Stimulated activated CD4-positive, alpha-beta T cell treated with anti-CD3 and anti-CD28 coated beads, Interleukin-15, amount 100 ng/mL, for 24 hours (primary cell): Measurements from ENCODE around the gene SLC22A23.
A peak's percentile ranks its signal among the peaks of the same experiment; 100 is the strongest.

Source experiments
- DNase-seq: peaks from one replicate; pipeline ENCODE4 v3.0.0-alpha.2; 2020

The SLC22A23 gene

DNA sequence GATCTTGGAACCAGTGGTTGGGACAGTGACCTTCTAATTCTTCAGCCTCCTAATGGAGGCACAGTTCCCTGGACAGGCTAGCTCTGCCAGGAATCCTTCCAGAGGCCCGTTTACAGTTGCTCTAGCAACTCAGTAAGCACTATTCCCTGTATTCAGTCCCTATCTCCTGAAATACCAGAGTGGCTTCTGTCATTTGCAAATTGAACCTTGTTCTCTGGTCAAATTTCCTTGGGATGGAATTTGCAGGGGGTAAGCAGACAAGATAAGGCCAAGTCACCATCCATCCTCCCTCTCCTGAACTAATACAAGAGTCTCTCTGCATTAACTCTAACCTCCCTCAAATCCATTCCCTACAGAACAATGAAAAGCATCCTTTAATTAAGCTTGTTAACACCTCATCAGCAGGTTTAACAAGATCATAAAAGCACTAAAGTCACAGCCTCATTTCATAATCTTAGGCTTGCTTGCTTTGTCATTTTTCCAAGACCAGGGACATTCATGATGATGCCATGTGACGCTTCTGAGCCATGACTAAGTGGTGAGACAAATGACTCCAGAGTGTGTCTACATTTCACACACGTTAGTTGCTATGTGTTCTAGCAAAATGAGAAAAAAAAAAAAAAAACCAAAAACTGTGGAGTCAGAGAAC lies 37.1 kb downstream of the SLC22A23 start:
- DNase-seq: no peak

DNA sequence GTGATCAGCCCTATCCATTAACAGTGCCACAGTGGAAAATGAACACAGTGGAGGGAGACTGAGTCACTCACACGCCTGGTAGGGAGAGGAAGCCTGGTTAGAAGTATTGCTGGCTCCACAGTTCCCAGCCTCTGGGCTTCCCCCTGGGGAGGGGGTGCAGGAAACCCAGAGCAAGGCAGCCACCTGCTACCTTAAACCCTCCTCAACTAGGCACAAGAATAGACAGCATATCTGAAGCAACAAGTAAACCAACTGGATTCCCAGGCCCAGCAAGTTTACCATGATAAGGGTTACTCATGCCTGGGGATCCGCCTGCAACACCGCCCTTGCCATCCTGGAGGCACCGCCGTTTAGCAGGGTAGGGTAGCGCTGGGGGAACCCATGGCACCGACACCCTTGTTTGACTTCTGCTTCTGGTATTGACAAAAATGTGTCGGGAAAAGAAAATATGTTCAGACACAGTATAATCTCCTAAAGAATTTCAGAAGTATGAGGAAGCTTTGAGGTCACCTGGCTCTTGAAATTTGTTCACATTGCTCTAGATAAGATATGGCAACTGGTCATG lies 38.3 kb downstream of the SLC22A23 start:
- no peak for DNase-seq

DNA sequence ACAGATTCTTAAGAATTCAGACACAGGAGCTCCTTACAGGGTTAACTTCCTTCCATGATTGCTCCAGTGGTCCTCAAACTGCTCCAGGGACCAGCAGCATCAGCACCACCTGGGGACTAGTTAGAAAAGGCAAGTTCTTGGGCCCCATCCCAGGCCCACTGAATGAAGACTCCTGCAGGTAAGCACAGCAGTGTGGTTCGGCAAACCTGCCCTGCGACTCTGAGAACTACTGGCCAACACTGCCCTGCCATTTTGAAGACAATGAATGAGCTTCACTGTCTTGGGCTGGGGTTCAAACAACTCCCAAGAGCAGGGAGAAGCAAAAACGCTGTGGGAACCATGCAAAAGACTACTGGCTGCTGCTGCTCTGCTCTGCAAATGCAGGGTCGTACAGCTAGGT lies 39.4 kb downstream of the SLC22A23 start:
- no peak for DNase-seq

DNA sequence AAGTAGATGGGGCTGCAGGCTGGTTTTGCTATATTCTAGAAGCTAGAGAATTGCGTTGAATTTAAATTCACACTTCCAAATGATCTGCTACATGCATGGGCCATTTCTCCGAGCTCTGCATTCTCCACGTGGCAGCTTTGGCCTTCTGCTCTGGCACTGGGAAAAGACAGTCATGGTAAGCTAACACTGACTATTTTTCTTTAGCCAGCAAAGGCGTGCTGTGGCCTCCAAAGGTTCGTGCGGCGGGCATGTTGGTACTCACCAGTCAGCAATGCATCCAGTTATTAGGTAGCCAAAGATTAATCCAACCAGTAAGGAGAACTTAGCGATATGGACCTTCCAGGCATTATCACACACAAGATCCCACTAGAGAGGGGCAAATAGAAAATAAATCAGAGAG lies 41.4 kb downstream of the SLC22A23 start:
- no peak for DNase-seq

DNA sequence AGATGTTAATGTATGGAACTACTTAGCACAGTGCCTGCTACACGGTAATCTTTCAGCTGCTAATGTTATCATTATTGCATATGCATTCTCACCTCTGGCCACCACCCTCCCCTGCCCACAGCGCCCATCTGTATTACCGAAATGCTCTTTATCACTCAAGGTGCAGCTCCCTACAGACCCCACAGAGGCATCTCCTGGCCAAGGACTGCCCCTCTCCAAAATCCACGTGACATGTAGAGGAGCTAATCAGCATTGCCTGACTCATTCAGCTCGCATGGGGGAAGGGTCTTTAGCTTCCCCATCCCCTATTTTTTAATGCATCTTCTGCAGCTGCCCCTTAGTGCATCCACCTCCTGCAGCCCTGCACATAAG lies 41.8 kb downstream of the SLC22A23 start:
- DNase-seq: no peak

DNA sequence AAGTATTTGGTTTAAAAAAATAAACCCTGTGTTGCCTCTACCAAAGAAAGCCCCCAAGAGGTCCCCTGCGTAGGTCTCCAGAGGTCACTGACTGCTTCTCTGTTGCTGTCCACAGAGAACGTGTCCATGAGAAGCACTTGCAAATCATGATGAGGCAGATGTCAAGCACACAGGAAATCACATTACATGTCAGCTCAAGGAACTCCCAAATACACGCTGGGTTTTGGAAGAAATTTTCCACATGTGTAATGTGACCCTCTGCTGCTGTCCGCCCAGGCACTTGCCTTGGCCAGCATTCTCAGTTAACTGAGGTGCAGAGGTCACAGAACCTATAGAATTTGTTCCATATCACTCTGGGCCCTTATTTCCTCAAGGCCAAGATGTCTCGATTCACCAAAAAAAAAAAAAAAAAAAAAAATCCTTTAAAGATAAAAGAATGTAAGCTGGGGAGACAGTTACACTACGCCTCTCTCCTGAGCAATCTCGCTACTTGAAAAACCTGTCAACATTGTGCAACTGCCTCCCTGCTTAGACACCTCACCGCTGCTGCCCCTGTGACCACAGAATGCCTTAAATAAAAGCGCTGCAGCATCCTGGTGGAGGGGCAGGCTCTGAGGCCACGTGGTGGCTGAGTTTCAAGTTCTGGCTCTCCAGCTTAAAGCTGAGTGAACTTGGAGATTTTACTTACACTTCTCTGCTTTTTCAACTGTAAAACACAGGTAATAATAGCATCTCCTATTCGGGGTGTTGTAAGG lies 42.3 kb downstream of the SLC22A23 start:
- peak; percentile 45 for DNase-seq

DNA sequence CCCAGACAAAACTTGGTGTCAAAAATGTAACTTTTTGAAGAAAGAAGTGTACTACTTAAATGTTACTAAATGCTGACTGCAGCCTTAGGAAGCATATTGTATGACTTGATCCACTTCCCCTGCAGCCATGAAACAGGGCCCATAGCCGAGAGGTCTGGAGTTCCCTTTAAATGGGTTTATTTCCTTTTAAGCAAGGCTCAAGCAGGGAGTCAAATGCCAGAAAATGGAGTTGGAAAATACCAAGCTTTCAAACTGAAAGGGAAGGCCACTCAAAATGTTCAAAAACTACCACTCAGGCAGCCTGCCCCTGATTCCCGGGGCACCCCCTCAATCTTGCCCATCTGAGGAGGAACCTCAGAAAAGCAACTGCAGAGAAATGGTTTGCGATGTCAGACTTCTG lies 43.3 kb downstream of the SLC22A23 start:
- DNase-seq: no peak

DNA sequence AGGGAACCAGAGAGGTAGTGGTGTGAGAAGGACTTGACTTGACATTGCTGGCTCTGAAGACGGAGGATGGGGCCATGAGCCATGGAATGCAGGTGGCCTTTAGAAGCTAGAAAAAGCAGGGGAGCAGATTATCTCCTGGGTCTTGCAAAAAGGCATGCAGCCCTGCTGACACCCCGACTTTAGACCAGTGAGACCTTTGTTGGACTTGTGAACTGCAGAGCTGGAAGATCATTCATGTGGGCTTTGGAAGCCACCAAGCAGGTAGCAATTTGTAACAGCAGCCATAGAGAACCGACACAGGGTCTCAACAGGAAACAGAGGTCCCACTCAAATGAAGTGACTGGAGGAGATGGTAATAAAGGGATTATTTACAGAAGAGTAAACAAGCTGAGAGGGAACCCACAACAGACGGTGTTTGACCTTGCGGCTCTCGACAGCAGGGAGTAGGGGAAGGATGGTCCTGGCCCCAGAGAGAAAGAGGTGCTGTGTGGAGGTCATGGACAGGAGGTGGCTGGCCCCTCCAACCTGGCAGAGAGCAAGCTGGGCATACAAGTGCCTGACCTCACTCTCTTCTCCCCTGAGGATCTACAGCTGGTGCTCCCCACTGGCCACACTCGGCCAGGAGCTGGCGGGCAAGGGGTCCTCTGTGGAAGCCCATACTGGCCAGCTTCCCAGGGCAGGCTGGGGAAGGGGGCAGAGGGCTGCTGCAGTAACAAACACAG lies 43.9 kb downstream of the SLC22A23 start:
- DNase-seq: no peak

DNA sequence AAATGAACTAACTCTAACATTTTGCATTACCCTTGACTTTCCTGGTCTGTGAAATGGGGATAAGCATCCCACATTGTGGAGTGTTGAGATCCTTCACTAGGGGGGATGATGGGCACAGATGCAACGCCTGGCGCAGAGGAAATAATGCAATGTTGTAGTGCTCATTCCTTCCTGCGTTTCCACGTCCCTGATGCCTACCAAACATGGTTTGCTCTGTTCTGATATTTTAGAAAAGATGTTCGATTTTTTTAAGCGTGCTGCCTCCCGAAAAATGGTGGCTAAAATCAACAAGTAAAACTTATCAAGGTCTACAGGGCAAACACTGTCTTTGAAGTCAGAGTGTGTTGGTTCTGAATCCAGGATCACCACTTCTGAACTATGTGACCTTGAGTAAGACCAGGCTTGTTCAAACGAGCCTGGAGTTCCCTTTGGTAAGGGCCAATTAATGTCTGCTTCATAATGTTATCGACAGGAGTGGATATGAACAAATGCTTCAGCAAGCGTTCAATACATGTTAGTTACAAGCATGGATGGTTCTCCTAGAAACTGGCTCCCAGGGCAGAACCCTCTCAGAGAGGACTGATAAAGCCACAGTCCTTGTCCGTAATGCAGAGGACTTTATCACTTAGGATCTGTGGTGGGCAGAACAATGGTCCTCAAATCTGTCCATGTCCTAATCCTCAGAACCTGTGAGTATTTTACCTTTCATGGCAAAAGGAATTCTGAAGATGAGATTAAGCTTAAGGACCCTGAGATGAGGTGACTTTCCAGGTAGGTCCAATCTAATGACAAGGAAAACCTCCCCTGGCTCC lies 44.7 kb downstream of the SLC22A23 start:
- DNase-seq: no peak

DNA sequence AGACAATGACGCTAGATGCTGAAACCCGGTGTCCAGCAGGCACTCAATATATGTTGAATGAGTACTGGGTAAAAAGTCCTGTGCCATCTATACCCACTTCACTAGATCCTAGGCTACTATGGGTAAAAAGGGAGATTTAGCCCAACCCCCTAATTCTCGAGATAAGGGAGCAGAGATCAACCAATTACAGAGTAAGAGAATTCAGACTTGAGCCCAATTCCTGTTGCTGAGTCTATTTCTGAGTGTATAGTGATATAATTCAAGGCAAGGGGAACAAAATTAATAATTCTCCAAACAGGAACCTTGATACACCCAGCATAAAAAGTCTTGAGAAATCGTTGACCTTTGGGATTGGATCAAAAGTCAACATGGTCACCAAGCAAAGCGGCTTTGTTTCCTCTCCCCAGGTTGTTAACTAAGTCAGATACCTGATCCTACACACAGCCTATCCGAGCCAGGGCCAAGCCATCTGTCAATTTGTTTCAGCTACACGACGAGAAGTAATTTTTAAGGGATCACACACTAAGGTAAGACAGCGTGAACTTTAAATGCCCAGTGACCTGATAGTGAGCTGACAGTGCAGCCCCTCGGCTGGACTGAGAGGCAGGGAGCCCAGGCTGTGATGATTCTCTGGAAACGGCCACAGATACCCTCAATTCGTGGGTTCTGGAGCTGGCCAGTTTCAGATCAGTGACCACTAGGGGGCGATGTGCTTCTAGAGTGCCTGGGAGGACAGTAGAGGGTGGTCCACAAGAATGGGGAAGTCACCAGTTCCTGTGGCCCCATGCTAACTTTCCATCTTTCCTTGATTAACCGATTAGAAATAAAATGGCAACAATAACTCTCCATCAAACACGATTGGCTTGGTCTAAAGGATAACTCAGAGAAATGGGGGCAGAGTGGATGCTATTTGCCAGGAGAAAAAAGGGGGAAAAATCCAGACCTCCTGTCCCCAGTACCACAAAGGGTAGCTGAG lies 46.2 kb downstream of the SLC22A23 start:
- peak; percentile 78 for DNase-seq

DNA sequence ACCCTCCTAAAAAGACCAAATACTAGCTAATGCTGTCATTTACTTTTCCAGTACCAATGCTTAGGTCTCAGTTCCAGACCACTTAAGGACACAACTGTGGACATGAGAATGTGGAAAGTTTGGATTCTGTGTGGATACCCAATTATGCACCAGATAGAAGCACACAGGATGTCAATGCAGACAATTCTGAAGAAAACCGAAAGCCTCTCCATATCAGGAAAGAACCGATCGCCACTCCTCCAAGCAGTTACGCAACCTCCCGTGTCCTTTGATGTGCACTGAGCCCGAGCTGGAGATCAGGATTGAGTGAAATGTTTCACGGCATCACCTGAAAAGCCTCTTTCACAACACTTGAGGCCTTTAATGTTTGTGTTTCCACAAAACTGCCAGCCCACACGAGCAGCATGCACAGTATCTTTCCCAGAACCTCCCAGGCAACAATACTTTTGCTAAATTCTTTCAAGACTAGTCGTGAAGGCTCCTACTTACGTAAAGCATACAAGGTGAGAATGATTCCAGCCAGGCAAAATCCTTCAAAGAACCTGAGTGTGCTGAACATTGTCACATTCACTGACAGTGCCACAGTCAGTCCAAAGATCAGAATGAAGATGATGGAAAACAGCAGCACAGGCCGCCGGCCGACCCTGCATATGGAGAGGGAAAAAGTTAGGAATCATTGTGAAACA lies 47.0 kb downstream of the SLC22A23 start:
- DNase-seq: no peak

DNA sequence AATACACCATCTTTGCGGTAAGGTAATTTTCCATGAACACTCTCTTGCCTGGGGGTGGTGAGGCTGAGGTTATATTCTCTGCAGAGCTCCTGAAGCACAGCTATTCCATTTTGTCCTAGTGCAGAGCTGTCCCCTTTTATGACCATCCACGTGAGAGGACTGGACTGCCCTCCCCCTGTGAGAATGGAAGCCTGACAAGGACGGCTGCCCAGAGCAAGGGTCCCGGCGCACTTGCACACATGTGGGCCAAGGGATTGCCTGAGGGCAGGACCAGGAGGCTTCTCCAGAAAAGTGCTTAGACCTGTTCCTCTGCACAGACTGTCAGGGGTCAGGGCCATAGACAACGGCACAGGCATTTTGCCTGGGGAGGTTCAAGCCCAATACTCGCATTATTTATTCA lies 48.2 kb downstream of the SLC22A23 start:
- no peak for DNase-seq

DNA sequence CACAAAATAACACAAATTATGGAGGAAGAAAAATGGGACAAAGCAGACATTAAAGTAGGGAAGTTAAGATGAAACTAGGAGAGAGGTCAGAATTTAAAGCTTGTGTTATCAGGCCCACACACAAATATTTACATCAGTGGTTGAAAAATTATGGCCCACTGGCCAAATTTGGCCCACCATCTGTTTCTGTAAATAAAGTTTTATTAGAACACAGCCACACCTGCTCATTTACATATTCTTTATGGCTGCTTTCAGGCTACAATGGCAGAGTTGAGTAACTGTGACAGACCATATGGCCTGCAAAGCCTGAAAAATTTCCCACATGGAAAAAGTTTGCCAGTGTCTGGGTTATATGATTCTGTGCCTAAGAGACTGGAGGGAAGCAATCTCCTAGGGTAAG lies 49.0 kb downstream of the SLC22A23 start:
- no peak for DNase-seq

DNA sequence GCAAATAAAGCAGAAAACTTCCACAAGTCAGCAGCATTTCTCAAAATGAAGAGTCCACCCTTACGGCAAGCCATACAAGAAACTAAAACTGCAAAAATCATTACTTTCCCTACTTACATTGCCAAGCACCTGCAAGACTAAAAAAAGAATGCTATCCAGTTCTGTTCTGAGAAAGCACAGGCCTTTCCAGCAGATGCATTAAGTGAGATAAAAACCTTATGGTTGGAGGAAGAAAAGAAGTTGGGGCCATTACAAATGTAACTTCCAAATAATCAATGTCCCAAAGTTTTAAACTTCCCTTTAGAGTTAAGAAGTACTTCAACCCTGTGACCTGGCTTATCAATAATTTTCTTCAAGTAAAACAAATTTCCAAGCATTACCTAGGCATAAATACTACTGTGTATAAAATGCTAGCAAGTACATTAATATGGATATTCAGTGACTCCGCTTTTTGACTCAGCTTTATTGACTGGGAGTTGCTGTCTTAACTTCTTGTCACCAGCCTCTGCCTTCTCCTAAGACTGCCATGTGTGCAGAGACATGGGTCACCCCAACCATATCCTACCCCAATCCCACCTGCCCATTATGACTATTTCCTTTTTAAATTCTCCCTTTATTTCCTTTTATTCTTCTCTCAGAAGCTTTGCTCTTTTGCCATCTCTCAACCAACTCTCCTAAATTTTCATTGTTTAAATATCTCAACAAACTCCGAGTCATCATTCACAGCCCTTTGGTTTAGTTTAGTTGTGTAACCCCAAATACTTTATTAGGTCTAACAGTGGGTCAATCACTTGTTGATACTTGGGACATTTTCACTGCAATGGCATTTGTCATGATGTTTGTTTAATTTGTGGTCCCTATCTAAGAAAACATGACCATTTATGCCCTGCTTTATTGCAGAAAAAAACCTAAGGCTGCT lies 49.7 kb downstream of the SLC22A23 start:
- DNase-seq: no peak

DNA sequence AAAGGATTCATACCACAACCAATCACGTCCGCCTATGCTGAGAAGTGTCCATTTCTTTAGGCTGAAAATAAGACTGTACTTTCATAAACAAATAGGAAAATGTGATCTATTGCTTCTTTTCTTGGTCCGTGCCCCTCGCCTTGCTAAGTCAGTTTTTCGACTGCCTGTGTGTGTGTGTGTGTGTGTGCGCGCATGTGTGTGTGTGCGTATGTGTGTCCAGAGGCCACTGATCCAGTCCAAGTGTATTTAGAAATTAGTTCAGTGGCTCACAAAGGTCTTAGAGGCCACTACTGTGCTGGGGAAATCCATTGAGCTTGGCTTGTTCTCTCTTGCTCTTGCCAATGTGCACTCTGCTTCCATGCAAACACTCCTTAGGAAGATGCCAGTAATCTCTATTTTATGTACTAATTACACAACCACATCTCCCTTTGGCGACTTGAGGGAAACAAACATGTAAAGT lies 50.5 kb downstream of the SLC22A23 start:
- DNase-seq: no peak

DNA sequence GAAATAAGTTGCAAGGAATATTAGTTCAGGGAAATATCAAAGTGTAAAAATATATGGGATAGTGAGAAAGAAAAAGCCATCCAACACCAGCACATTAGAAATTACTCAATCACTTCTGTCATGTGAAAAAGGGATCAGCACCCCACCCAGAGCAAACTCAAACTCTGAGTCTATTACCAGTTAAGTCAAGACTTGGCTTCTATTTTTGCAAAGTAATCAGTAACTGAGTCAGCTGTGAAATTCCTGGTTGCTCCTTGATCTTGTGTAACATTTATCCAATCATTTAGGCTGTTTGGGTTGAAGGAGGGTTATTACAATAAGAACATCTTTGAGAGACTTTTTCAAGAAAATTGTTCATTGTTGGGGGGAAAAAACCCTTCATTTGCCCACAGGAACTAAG lies 51.2 kb downstream of the SLC22A23 start:
- no peak for DNase-seq

DNA sequence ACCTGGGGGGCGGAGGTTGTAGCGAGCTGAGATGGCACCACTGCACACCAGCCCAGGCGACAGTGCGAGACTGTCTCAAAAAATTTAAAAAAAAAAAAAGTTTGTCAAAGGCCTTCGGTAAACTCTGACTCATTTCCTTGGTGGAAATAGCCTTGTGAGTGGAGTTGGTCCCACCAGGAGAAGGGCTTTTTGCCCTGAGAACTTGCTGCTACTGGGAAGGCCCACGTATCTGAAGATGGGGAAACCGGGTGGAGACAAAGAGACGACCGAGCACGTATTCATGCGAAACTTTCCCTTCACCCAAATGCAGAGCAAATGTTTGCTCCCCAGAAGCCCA lies 51.7 kb downstream of the SLC22A23 start:
- no peak for DNase-seq

DNA sequence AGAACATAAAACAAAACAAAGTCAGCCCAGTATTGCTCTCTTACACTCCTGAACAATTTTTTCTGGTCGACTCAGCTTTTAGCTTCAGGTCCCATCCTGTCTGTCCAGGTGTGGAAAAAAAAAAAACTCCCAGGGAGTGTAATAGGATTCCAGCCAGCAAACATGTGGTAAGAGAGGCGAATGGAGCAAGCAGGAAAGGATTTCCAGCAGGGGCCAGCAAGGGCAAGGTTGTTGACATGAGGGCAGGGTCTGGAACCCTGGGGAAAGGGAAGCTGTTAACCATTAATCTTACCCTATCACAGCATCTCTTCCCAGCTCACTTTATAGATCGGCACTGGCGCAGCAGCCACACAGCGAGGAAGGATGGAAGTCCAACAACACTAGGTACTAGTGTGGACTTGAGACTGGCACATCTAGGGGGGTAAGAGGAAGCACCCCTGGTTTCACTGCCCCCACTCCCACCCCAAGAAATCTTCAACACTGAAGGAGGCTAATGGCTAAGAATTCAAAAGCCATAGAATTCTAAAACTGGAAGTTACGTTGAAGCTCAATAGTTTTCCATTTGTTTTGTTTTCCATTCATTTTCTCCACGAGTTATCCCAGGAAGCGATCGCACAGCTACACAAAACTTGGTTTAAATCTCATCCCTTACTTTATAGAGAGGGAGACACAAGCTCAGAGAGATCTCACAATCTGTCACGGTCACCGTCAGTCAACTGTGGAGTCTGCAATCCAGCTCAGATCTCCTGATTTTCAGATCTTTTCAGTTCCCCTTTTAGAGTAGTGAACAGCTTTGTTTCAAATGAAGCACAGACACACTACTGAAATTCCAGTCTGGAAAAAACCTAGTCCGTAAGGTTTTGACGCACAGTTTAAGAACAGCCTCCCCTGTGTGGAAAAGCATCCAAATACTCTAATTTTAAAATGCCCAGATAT lies 53.3 kb downstream of the SLC22A23 start:
- no peak for DNase-seq
